Neural progenitor cell (in vitro differentiated cells): ENCODE results near the gene RAPGEF2.

Experiments used
- EZH2 ChIP-seq: fragments of 200-600 bp; sonication (generic); IDR thresholded peaks from 2 replicates; pipeline ENCODE4 v1.6.1; 2017; ENCODE audit warnings: antibody characterized with exemption, mild to moderate bottlenecking, moderate library complexity
- EZH2phosphoT487 ChIP-seq: fragments of 200-600 bp; sonication (generic); IDR thresholded peaks from 2 replicates; pipeline ENCODE4 v1.6.1; 2017; ENCODE audit warnings: antibody characterized with exemption
- TF ChIP-seq, protein P1 (sequence below): fragments of 200-600 bp; sonication (generic); IDR thresholded peaks from 2 replicates; pipeline ENCODE4 v1.5.1; 2017; ENCODE audit warnings: antibody characterized with exemption, mild to moderate bottlenecking

DNA sequence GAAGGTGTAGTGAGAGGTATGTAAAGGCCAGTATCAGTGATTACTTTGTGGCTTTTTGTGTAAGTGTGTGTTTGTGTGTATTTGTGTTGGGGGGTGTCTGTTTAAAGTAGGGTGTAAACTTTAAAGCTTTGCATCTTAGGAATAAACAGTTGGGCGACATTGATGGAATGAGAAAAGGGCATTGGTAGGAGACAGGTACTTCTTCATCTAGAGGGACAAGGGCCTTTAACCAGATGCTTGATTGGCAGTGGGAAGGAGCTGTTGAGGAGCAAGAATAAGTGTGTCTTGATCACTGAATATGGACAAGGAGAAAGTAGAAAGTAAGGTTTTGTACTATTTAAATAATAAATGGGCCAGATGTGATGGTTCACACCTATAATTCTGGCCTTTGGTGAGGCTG lies 48.8 kb downstream of the RAPGEF2 start:
- TF ChIP-seq, protein P1, sequence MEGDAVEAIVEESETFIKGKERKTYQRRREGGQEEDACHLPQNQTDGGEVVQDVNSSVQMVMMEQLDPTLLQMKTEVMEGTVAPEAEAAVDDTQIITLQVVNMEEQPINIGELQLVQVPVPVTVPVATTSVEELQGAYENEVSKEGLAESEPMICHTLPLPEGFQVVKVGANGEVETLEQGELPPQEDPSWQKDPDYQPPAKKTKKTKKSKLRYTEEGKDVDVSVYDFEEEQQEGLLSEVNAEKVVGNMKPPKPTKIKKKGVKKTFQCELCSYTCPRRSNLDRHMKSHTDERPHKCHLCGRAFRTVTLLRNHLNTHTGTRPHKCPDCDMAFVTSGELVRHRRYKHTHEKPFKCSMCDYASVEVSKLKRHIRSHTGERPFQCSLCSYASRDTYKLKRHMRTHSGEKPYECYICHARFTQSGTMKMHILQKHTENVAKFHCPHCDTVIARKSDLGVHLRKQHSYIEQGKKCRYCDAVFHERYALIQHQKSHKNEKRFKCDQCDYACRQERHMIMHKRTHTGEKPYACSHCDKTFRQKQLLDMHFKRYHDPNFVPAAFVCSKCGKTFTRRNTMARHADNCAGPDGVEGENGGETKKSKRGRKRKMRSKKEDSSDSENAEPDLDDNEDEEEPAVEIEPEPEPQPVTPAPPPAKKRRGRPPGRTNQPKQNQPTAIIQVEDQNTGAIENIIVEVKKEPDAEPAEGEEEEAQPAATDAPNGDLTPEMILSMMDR = no peak
- TF ChIP-seq EZH2 (no peak), EZH2phosphoT487 (no peak)
